ENCODE results near the gene GGTA1.
"Not testable (repeated sequence)": the region's sequence is repeated elsewhere in the genome, so short reads cannot be mapped to it uniquely, and the experiment has no call there.

The GGTA1 gene

DNA sequence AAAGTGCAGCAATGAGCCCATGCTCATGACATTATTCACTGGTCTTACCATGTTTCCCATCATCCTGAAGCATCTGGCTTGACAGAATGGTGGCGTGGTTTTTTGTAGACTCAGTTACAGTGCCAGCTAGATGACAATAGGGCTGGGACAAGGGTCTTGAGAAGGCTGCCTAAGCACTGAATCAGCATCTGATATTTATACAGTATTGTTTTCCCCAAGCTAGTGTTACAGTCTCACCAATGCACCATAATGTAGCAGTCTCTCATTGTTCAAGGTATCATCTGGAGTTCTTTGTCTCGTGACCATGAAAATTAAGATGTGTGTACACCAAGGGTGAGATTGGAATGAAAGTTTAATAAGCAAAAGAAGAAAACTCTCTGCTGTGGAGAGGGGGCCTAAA lies 19.0 kb upstream of the GGTA1 start:
- POLR2A ChIA-PET (ENCODE audit: low non-redundant PET), result no interaction called here

DNA sequence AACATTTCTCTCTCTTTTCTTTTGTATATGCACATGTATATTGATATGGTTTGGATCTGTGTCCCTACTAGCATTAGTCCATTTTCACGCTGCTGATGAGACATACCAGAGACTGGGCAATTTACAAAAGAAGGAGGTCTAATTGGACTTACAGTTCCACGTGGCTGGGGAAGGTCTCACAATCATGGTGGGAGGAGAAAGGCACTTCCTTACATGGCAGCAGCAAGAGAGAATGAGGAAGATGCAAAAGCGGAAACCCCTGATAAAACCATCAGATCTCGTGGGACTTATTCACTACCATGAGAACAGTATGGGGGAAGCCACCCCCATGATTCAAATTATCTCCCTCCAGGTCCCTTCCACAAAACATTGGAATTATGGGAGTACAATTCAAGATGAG lies 13.5 kb upstream of the GGTA1 start:
- DNase-seq (ENCODE audit: low spot score); H3K27ac ChIP-seq; CTCF ChIA-PET; POLR2A ChIA-PET (ENCODE audit: low non-redundant PET): not testable (repeated sequence)

More for the DNA sequence above, 19.0 kb upstream of the GGTA1 start:
- H3K27ac ChIP-seq, result no peak overlapping the region
- DNase-seq (ENCODE audit: low spot score), result no peak
- TF ChIP-seq, protein P1, sequence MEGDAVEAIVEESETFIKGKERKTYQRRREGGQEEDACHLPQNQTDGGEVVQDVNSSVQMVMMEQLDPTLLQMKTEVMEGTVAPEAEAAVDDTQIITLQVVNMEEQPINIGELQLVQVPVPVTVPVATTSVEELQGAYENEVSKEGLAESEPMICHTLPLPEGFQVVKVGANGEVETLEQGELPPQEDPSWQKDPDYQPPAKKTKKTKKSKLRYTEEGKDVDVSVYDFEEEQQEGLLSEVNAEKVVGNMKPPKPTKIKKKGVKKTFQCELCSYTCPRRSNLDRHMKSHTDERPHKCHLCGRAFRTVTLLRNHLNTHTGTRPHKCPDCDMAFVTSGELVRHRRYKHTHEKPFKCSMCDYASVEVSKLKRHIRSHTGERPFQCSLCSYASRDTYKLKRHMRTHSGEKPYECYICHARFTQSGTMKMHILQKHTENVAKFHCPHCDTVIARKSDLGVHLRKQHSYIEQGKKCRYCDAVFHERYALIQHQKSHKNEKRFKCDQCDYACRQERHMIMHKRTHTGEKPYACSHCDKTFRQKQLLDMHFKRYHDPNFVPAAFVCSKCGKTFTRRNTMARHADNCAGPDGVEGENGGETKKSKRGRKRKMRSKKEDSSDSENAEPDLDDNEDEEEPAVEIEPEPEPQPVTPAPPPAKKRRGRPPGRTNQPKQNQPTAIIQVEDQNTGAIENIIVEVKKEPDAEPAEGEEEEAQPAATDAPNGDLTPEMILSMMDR (conservative IDR thresholded peaks at IDR 0.05; ENCODE audit: low read depth), result no peak
- CTCF ChIA-PET, result interaction anchor here (0.5 to 0.6 kb wide), 2 partner anchors 582 to 771 kb away, joined by 3 read pairs; no protein-coding TSS in a partner anchor

DNA sequence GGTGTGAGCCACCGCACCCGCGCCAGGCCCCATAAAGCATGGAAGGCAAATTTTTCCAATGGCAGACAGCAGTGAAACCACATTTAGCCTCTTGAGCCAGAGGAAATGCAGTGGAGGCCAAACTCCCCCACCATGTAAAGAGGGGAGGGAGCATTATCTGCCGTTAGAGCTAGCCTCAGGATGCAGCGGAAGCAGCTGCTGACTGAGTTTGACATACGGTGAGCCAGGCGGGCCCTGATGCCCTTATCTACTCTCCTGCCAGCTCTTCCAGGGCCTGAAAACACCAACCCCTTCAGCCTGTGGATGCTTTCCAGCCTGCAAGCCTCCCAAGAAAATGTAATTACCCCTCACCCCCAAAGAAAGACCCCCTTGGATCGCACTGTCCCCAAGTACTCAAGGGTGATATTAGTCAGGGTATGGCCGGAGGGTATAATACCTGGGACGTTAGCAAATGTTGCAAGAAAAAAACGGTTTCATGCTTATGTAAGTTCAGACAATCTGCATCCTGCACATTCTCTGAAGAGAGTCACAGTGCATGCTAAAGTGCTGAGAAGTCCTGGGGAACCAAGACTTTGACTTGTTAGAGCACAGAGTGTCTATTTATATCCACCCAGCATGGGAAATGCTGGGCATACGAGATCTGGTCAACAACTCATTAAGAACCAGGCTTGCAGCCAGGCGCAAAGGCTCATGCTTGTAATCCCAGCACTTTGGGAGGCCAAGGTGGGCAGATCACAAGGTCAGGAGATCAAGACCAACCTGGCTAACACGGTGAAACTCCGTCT lies 11.3 kb upstream of the GGTA1 start:
- H3K27ac ChIP-seq, result no peak overlapping the region
- CTCF ChIA-PET, result no interaction called here
- DNase-seq (ENCODE audit: low spot score), result no peak
- TF ChIP-seq, protein P1 (conservative IDR thresholded peaks at IDR 0.05; ENCODE audit: low read depth), result no peak
- POLR2A ChIA-PET (ENCODE audit: low non-redundant PET), result no interaction called here

DNA sequence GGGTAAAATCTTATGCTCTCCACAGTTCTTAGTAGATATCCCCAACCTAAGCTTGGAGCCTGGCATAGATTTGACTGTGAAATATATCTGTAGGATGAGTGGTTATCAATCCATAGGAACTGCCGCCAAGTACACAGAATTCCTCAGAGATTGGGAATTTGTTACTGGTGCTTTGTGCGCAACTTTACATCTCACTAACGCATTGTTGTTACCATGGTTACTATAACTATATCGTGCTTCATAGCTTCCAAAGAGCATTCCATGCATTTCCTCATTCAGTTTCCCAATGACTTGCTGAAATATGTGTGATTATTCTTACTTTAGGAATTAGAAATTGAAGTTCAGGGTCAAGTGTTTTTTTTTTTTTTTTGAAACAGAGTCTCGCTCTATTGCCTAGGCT lies 9.5 kb upstream of the GGTA1 start:
- ChIA-PET POLR2A (ENCODE audit: low non-redundant PET) (no interaction called here), CTCF (interaction anchor here (0.7 kb wide), 1 partner anchor 12 kb away, joined by 4 read pairs; no protein-coding TSS in a partner anchor)

DNA sequence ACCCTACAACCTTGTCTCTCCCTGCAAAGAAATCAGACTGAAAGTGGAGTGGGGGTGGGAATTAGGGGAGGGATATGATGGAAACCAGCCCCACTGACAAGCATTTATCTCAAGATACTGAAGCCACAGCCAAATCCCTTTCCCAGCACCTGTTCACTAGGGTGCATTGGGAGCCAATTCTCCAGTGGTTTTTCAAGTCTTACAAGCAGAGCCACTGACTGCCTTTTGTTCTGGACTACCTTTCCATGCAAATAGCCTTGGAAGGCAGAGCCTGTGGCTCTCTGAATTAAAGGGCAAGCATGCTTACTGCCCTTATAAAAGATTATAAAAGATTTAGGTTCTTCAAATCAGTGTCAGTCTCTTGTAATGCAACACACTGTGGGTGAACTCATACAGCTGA lies 8.8 kb upstream of the GGTA1 start:
- H3K27ac ChIP-seq, result no peak overlapping the region
- ChIA-PET CTCF (interaction anchor here (0.6 to 0.9 kb wide), 2 partner anchors 11 to 297 kb away, joined by 3 to 4 read pairs; no protein-coding TSS in a partner anchor), POLR2A (ENCODE audit: low non-redundant PET) (no interaction called here)
- TF ChIP-seq, protein P1 (conservative IDR thresholded peaks at IDR 0.05; ENCODE audit: low read depth), result no peak
- no peak for DNase-seq (ENCODE audit: low spot score)

More for the DNA sequence above, 9.5 kb upstream of the GGTA1 start:
- no peak for DNase-seq (ENCODE audit: low spot score)
- no peak overlapping the region for H3K27ac ChIP-seq
- TF ChIP-seq, protein P1 (conservative IDR thresholded peaks at IDR 0.05; ENCODE audit: low read depth), result no peak

DNA sequence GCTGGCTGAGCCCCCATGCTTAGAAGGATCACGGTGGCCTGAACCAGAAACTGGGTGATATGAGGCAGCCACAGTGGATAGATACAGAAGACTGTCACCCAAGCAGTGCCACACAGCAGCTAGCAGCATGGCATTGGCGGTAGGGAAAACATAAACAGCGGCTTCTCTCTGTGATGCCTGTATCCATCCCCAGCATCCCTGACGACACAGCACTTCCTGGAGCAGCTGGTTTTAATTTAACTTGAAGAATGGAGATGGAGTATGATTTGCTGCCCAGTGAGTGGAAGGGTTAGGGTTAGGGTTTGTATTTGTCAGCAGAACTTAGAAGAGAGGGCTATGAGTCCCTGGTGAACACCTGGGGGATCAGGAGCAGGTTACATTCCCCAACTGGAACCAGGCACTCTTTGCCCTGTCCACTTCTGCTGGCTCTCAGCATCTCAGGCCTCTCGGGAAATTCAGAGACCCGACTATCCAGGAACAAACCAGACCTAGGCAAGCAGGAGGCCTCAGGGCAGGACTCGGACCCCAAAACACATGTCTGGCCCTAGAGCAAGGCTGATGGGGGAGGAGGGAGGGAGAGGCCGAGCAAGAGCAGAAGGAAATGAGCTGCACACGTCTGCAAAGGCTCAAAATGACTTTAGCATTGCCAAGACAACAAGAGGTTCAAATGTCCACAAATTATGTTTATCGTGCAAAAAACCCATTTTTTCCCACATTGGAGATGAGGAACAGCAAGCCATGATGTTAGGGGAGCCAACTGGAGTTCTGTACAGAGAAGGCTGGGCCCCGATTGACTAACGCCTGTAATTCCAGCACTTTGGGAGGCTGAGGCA lies 6.5 kb upstream of the GGTA1 start:
- CTCF ChIA-PET, result no interaction called here
- POLR2A ChIA-PET (ENCODE audit: low non-redundant PET), result no interaction called here
- no peak overlapping the region for H3K27ac ChIP-seq
- DNase-seq (ENCODE audit: low spot score), result no peak
- TF ChIP-seq, protein P1 (conservative IDR thresholded peaks at IDR 0.05; ENCODE audit: low read depth), result no peak

DNA sequence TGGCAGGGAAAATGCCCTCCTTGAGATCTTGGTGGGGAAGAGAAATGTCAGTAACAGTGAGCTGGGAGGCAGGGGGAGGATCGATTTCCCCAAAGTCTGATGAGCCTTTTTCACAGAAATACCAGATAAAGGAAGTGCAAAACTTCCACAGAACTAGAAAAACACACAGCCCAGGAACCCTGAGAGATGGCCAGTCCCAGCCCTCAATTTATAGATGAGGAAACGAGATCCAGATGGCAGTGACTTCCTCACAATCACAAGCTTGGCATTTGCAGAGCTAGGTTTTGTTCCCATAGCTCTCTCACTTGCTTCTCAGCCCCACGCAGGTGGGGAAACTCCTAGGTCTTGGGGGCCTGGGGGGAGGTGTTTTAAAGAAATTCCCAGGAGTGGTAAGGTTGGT lies 3.8 kb upstream of the GGTA1 start:
- no peak for DNase-seq (ENCODE audit: low spot score)
- ChIA-PET CTCF (no interaction called here), POLR2A (ENCODE audit: low non-redundant PET) (no interaction called here)
- no peak overlapping the region for H3K27ac ChIP-seq
- TF ChIP-seq, protein P1 (conservative IDR thresholded peaks at IDR 0.05; ENCODE audit: low read depth), result no peak
